GM18858 (cell line): Measurements from ENCODE around the gene ZNF785.

ENCODE experiments used
- ATAC-seq: cut with Tn5 transposase; IDR thresholded peaks from one replicate; pipeline ENCODE4 v1.9.1; 2021; ENCODE audit not compliant: unreplicated experiment

ZNF785 gene

GRCh38 chr16:30566531-30566930 is 19.0 kb downstream of the ZNF785 start:
- ATAC-seq: no peak

- no peak for ATAC-seq
Measured at GRCh38 chr16:30565984-30566383, 19.5 kb downstream of the ZNF785 start.

GRCh38 chr16:30565526-30565925 is 20.0 kb downstream of the ZNF785 start:
- ATAC-seq: no peak

GRCh38 chr16:30562021-30562420 is 23.5 kb downstream of the ZNF785 start:
- ATAC-seq: no peak

- no peak for ATAC-seq
Measured at GRCh38 chr16:30561089-30561816, 24.2 kb downstream of the ZNF785 start.

- no peak for ATAC-seq
Measured at GRCh38 chr16:30559690-30560089, 25.8 kb downstream of the ZNF785 start.

GRCh38 chr16:30558789-30559377 is 26.6 kb downstream of the ZNF785 start:
- no peak for ATAC-seq

GRCh38 chr16:30557957-30558788 is 27.3 kb downstream of the ZNF785 start, which contains the start of gene ZNF764:
Gene ZNF764 (minus strand): TSS chr16:30558374. CDS start chr16:30558182, 192 bp downstream.
- ATAC-seq: peak; percentile 63

GRCh38 chr16:30557707-30557956 is 27.9 kb downstream of the ZNF785 start:
- ATAC-seq: no peak

- ATAC-seq: no peak
Measured at GRCh38 chr16:30556125-30556473, 29.4 kb downstream of the ZNF785 start.

- ATAC-seq: no peak
Measured at GRCh38 chr16:30555315-30556124, 30.0 kb downstream of the ZNF785 start.

GRCh38 chr16:30554557-30555314 is 30.8 kb downstream of the ZNF785 start:
- no peak for ATAC-seq

GRCh38 chr16:30553393-30553899 is 32.1 kb downstream of the ZNF785 start:
- no peak for ATAC-seq

GRCh38 chr16:30552956-30553355 is 32.5 kb downstream of the ZNF785 start:
- ATAC-seq: no peak

GRCh38 chr16:30551781-30552180 is 33.7 kb downstream of the ZNF785 start:
- no peak for ATAC-seq

- no peak for ATAC-seq
Measured at GRCh38 chr16:30548416-30549253, 36.9 kb downstream of the ZNF785 start.

GRCh38 chr16:30546115-30546514 is 39.4 kb downstream of the ZNF785 start:
- no peak for ATAC-seq

GRCh38 chr16:30543067-30543466 is 42.4 kb downstream of the ZNF785 start:
- ATAC-seq: no peak

GRCh38 chr16:30541502-30542329 is 43.8 kb downstream of the ZNF785 start:
- ATAC-seq: no peak
